SH-SY5Y (cell line): ENCODE data around the gene HIVEP2.

ENCODE experiments used
- GATA2 ChIP-seq: IDR thresholded peaks from 2 replicates; pipeline ENCODE4 v1.6.1; 2011; ENCODE audit warnings: mild to moderate bottlenecking, low read depth, low read length
- GATA3 ChIP-seq: IDR thresholded peaks from 2 replicates; pipeline ENCODE4 v1.6.1; 2011; ENCODE audit warnings: low read depth, mild to moderate bottlenecking, low read length, moderate library complexity

- TF ChIP-seq GATA2 (no peak), GATA3 (no peak)
Measured at GRCh38 chr6:142740449-142740848, 204.5 kb downstream of the HIVEP2 start.
